Epithelial cell of proximal tubule (primary cell): Measurements from ENCODE around the gene NHSL1. TPM values are rescaled to one million over a fixed set of nuclear protein-coding genes. Genes with fewer than 3 reads are reported as not detected.

Source experiments
- DNase-seq: peaks from one replicate; pipeline ENCODE4 v3.0.0-alpha.2; 2011; ENCODE audit warnings: low read depth
- H3K4me3 ChIP-seq: 2 replicates; pipeline ENCODE4 v1.5.1; 2011; ENCODE audit warnings: low read depth, mild to moderate bottlenecking, low read length
- CTCF ChIP-seq: conservative IDR thresholded peaks from 2 replicates; pipeline ENCODE4 v1.5.1; 2012; ENCODE audit warnings: low read depth, mild to moderate bottlenecking, low read length
- total RNA-seq: library from RNA; depleted of rRNA; stranded (reverse); fragments of >200 nt; gene quantifications from 2 replicates; pipeline ENCODE4 v1.2.3, GENCODE V29; 2015

The NHSL1 gene
- total RNA-seq, 1 donor from 2014 or later, result 4.0 TPM

- H3K4me3 ChIP-seq, result no peak overlapping the region
- no peak for TF ChIP-seq CTCF
- DNase-seq, result no peak
Measured at GRCh38 chr6:138489846-138490245, 9.4 kb downstream of the NHSL1 start.

- DNase-seq, result no peak
- no peak overlapping the region for H3K4me3 ChIP-seq
- no peak for TF ChIP-seq CTCF
Measured at GRCh38 chr6:138487102-138487604, 12.1 kb downstream of the NHSL1 start.

- TF ChIP-seq CTCF, result no peak
- no peak for DNase-seq
- no peak overlapping the region for H3K4me3 ChIP-seq
Measured at GRCh38 chr6:138486249-138487101, 12.8 kb downstream of the NHSL1 start.

GRCh38 chr6:138485586-138486248 lies 13.6 kb downstream of the NHSL1 start:
- DNase-seq, result no peak
- H3K4me3 ChIP-seq, result no peak overlapping the region
- no peak for TF ChIP-seq CTCF

- H3K4me3 ChIP-seq, result peak overlapping the region; percentile 4
- no peak for DNase-seq
- no peak for TF ChIP-seq CTCF
Measured at GRCh38 chr6:138485005-138485545, 14.2 kb downstream of the NHSL1 start.

GRCh38 chr6:138484018-138484731 lies 15.1 kb downstream of the NHSL1 start:
- DNase-seq, result no peak
- no peak overlapping the region for H3K4me3 ChIP-seq
- TF ChIP-seq CTCF, result no peak
